ENCODE data around the gene MAML3.
A peak's percentile ranks its signal among the peaks of the same experiment; 100 is the strongest.

The MAML3 gene

GRCh38 chr4:139809757-139810140, 344.2 kb downstream of the MAML3 start:
- DNase-seq (ENCODE audit: low spot score): no peak

DNA sequence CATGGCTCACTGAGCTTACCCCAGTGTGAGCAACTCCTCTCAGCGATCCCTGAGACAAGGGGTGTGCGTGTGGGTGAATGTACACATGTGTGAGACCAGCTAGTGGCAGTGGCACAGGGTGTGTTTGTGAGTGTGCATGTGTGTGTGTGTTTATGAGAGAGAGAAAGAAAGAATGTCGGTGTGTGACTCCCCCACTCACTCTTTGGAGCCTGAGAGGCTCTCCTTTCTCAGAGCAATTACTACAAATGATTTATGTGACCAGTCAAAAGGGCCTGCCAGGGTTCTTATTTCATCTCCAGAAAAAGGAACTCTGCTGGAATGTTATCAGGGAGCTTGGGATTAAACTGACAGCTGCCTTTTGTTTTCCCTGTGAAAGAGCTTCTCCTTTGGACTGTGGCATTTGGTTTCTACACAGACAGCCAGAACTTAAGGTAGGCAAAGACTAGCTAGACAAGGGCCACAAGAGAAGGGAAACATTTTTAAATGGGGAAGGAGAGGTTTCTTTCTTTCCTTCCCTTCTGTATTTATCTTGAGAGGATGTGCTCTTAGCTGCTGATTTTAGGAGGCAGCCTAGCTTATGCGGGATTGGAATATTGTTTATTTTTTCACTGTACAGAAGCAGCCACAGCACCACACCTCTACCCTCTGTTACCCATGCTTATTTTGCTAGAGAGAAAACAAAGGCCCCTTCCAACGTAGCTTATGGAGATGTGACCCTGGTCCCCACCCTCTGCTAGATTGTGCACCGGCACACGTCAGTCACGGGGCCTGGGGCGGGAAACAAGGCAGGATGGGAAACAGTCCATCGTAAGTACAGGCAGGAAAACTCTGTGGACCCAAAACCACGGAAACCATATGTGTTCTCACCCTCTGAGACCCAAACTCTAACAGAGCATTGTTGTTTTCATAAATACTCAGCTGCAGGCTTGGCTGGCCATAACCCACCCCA, 344.9 kb downstream of the MAML3 start:
- DNase-seq (ENCODE audit: low spot score): no peak

DNA sequence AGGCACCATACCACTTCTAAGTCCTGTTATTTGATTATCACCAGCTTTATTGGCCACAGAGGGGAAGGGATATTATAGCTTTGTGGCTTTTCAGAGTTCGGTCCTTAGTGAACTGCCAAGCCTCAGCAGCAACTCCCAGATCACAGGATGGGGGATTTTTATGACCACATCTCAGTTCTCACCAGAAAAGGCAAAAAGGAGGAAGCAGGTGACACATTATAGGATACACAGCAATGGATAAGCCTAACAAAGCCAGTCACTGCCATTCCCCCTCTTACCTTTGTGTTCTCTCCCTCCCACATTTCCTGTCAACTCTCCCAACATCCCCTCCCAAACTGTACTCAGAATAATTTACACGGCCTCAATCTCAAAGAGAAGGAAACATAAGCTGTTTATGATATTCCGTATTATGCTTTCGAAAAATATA, 345.6 kb downstream of the MAML3 start:
- peak; percentile 25 for DNase-seq (ENCODE audit: low spot score)

DNA sequence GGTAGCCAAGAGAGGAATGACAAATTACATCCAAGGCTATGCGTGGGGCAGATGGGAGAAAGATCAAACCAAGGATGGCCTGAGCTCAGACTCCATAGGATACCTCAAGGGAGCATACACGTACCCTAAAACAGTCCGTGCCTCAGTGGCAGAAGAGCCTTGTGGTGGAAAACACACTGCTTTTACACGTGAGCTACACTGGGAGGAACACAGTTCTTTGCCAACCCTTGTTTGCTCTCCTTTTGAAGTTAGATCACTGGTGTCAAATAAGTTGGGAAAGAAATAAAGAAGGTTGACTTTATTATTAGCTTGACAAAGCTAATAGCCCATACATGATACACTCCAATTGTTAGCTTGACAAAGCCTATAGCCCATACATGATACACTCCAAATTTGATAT, 346.5 kb downstream of the MAML3 start:
- no peak for DNase-seq (ENCODE audit: low spot score)

- DNase-seq (ENCODE audit: low spot score): no peak
Measured at GRCh38 chr4:139806929-139807328, 347.1 kb downstream of the MAML3 start.

DNA sequence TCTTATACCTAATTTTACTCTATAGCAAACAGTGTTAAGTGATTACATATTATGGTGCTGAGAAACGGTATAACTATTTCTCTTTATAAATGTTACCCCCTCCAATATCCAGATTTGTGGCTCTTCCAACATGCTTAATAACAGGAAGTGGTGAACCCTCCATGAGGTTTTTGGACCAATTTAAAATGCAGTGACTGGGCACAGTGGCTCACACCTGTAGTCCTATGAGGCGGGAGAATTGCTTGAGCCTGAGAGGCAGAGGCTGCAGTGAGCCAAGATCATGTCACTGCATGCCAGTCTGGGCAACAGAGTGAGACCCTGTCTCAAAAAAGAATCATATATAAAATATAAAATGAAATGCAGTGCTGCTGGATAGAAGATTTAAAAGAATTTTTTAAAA, 351.1 kb downstream of the MAML3 start:
- no peak for DNase-seq (ENCODE audit: low spot score)

DNA sequence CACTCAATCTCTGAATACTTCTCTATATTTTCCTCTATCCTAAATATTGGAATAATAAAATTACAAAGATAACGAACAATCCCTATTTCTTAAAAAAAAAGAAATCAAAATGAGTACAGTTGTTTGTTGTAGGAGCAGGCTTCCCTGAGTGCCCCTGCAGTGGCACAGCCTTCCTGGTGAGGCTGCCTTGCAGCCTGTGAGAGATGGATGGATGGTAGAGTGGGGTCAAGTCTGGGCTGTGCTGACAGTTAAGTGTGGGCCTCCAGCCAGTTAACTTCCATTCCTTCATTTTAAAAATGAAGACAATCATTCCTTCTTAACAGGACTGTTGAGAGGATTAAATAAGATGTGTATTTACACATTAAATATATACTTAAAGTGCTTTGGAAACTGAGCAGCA, 351.5 kb downstream of the MAML3 start:
- no peak for DNase-seq (ENCODE audit: low spot score)

GRCh38 chr4:139801895-139802294, 352.1 kb downstream of the MAML3 start:
- no peak for DNase-seq (ENCODE audit: low spot score)

GRCh38 chr4:139800082-139800481, 353.9 kb downstream of the MAML3 start:
- DNase-seq (ENCODE audit: low spot score): no peak

DNA sequence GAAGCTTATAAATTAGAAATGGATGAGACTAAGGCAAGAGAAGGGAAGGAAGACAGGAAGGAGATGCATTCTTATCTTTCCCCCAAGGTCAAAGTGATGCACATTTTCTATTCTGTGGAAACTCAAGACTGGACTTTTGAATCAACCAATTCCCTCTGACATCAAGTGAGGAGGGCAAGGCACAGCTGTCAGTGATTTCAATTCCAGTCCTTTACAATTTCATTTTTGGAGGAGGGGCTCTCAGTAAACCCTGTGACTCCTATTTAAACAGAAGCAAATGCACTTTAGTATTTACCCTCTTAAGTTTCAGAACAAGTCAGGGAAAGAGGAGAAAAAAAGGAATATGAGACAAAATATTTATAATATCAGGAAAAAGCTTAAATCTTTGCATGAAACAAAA, 354.4 kb downstream of the MAML3 start:
- DNase-seq (ENCODE audit: low spot score): no peak

DNA sequence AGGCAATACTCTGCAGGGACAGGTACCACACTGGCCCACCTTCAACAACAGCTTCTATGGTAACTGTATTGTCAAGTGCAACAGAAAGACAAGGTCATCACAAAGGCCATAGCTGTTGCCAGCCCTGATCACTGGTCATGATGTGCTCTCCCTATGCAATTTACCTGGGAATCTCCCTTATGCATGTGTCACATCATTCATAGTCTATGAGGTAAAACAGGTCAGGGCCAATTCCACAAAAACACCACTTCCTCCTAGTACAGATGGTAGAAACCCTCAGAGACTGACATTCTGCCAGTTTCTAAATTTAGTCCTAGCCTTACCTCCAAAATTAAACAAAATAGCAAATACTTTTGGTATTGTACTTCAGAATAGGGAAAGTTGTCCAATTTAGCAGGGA, 355.5 kb downstream of the MAML3 start:
- DNase-seq (ENCODE audit: low spot score): no peak

DNA sequence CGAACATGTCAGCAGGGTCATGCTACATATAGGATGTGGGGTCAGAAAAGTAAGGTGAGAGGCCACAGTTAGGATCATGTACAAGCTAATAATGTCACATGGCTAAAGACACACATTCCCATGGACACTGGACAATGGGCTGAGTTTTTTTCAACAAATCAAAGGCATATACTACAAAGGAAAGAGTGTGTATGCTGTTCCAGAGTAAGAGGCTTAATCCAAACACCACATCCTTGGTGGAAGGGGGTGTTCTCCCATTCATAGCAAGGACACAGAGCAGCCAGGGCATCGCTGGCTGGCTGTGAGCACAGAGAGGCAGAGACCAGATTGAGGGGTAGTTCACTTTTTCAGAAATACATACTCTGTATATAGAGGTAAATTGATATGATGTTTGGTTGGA, 356.7 kb downstream of the MAML3 start:
- no peak for DNase-seq (ENCODE audit: low spot score)

DNA sequence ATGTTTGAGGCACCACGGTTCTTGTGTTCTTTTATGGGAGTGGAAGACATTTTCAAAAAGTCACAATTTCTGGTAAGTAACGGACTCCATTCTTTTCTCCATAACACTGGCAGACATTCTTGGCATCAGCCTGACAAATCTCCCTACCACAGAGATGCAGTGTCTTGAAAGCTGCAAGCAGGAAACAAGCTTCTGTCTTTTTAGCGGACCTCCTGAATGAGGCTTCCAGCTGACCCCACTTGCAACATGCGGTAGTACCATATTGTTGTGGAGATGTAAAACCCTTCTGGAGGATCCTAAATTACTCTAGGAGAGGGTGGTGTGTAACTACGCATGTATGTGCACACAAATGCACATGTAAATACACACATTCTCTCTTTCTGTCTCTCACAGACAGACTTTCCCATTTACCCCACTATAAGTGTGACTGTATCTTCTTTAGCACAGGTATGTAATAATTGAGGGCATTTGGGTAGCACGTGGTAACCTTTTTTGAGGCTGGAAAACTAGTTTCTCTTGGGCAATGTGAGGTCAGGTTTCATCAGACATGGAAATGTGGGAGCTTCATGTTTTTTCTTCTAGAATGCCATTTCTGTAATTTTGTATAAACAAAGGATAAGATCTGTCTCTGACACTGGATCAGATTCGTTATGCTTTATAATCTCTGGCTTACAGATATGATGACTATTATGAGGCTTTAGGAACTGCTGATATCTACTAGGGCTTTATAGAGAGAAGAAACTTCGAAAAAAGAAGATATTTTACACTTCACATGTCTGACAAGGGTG, 358.3 kb downstream of the MAML3 start:
- no peak for DNase-seq (ENCODE audit: low spot score)

GRCh38 chr4:139794158-139794954, 359.6 kb downstream of the MAML3 start:
- no peak for DNase-seq (ENCODE audit: low spot score)

DNA sequence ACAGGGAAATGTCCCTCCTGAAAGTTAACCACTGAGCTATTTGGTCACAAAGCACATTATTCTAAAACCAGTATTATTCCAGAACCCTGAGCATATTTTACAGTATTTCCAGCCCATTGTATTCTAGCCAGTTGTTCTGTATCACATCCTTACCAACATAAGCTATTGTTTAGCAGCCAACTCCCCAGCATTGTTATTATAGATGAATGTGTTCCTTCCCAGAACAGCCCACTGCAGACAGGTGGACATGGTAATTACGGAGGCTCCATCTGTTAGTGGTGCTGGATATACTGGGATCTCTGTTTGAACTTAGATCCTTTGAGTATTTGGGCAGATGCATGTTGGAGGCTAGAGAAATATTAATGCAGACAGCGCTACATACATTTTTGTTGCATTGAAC, 362.3 kb downstream of the MAML3 start:
- DNase-seq (ENCODE audit: low spot score): peak; percentile 72

GRCh38 chr4:139790291-139790690, 363.7 kb downstream of the MAML3 start:
- no peak for DNase-seq (ENCODE audit: low spot score)

GRCh38 chr4:139789096-139789654, 364.8 kb downstream of the MAML3 start:
- no peak for DNase-seq (ENCODE audit: low spot score)

DNA sequence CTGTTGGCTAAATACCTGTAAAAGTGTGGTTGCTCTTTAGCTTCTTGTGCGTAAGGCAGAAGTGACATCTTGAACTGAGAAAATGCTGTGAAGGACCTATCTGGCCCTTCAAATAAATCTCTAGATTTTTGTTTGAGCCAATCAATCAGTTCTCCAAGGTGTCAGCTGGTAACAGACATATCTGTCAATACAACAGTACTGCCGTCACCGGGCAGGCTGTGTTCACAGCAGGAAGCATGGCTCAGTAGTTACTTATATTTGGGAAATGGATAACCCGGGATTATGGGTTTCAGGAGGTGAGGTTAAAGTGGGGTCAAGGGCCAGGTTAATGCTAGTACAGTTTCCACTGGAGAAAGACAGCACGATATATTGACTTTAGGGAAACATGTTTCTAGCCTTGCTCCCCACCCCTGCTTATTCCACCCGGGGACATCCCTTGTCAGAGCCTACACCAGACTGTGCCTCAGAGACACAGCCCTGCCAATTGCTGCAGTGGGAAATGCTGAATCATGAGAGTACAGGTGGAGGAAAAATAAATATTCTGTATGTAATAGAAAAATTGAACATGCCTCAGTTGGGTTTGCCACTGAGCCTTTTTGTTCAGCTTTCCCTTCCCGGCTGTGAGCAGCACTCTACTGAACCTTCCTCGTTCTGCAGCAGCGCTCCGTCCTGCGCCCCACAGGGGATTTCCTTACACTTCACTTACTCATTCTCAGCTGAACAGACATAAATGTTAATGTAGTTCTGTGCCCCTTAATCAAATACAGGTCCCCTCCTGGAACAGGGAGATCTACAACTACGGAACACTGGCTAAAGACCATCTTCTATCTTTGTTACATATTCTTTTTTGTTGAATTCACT, 367.3 kb downstream of the MAML3 start:
- DNase-seq (ENCODE audit: low spot score): no peak

- DNase-seq (ENCODE audit: low spot score): no peak
Measured at GRCh38 chr4:139785356-139785755, 368.6 kb downstream of the MAML3 start.

GRCh38 chr4:139783741-139784484, 370.1 kb downstream of the MAML3 start:
- DNase-seq (ENCODE audit: low spot score): no peak
